Activated CD4-positive, alpha-beta memory T cell treated with anti-CD3 and anti-CD28 coated beads, Interleukin-2, amount 10 ng/mL, durations not matched to agents 7 days and 5 days (primary cell): Measurements from ENCODE around the gene UBAP1. TPM values are rescaled to one million over a fixed set of nuclear protein-coding genes. Genes with fewer than 3 reads are reported as not detected.
"Not testable (repeated sequence)": the region's sequence is repeated elsewhere in the genome, so short reads cannot be mapped to it uniquely, and the experiment has no call there.

Experiments
- CTCF ChIA-PET: fragments of 350-600 bp; sonication (Branson Sonifier 250); formaldehyde crosslinking; loops from one replicate; lab custom pipeline; 2021; ENCODE audit warnings: antibody characterized with exemption, inconsistent platforms; lab: Charles Lee
- POLR2A ChIA-PET: fragments of 350-600 bp; sonication (Branson Sonifier 250); formaldehyde crosslinking; loops from one replicate; lab custom pipeline; 2021; ENCODE audit warnings: antibody characterized with exemption; lab: Charles Lee
- DNase-seq: peaks from one replicate; pipeline ENCODE4 v3.0.0-alpha.2; 2020
- H3K27ac Mint-ChIP-seq: one replicate; pipeline ENCODE4 v1.8.0; 2021; ENCODE audit warnings: mild to moderate bottlenecking, mixed read lengths
- H3K27me3 Mint-ChIP-seq: one replicate; pipeline ENCODE4 v1.8.0; 2021; ENCODE audit warnings: mixed read lengths
- H3K36me3 Mint-ChIP-seq: one replicate; pipeline ENCODE4 v1.8.0; 2021; ENCODE audit warnings: low read depth, mixed read lengths
- H3K4me1 Mint-ChIP-seq: one replicate; pipeline ENCODE4 v1.8.0; 2021; ENCODE audit warnings: mixed read lengths
- H3K4me3 Mint-ChIP-seq: one replicate; pipeline ENCODE4 v1.8.0; 2021; ENCODE audit warnings: mild to moderate bottlenecking, mixed read lengths
- H3K9me3 Mint-ChIP-seq: one replicate; pipeline ENCODE4 v1.8.0; 2021; ENCODE audit warnings: mixed read lengths
- total RNA-seq, 2 experiments: library from RNA; stranded (reverse); gene quantifications; one replicate each; pipeline ENCODE4 v1.2.3, GENCODE V29; 2021

UBAP1 gene
- total RNA-seq, 2 experiments from 2014 or later: 35.6 to 39.1 TPM

GRCh38 chr9:34291023-34291422 is 112.2 kb downstream of the UBAP1 start:
- no peaks in the 10 kb centered on the region for H3K9me3 Mint-ChIP-seq
- DNase-seq: no peak
- no peaks in the 10 kb centered on the region for H3K4me1 Mint-ChIP-seq
- no peak overlapping the region for H3K27ac Mint-ChIP-seq
- H3K4me3 Mint-ChIP-seq: no peak overlapping the region
- ChIA-PET POLR2A (no interaction called here), CTCF (no interaction called here)
- no peaks in the 10 kb centered on the region for H3K27me3 Mint-ChIP-seq
- H3K36me3 Mint-ChIP-seq: peaks cover 7% of the 10 kb centered on the region

- H3K27ac Mint-ChIP-seq: no peak overlapping the region
- H3K4me1 Mint-ChIP-seq: no peaks in the 10 kb centered on the region
- no peak overlapping the region for H3K4me3 Mint-ChIP-seq
- POLR2A ChIA-PET: no interaction called here
- no peaks in the 10 kb centered on the region for H3K27me3 Mint-ChIP-seq
- no peaks in the 10 kb centered on the region for H3K9me3 Mint-ChIP-seq
- CTCF ChIA-PET: no interaction called here
- peaks cover 7% of the 10 kb centered on the region for H3K36me3 Mint-ChIP-seq
- DNase-seq: no peak
Observed at GRCh38 chr9:34291423-34291822, 112.6 kb downstream of the UBAP1 start.

GRCh38 chr9:34292552-34292951 is 113.7 kb downstream of the UBAP1 start:
- DNase-seq: no peak
- no peak overlapping the region for H3K4me3 Mint-ChIP-seq
- no peaks in the 10 kb centered on the region for H3K4me1 Mint-ChIP-seq
- H3K27me3 Mint-ChIP-seq: no peaks in the 10 kb centered on the region
- H3K9me3 Mint-ChIP-seq: no peaks in the 10 kb centered on the region
- CTCF ChIA-PET: interaction anchor here (1.0 kb wide), 1 partner anchor 40 kb away, joined by 3 read pairs; no protein-coding TSS in a partner anchor
- H3K36me3 Mint-ChIP-seq: no peaks in the 10 kb centered on the region
- H3K27ac Mint-ChIP-seq: no peak overlapping the region
- POLR2A ChIA-PET: no interaction called here

- H3K36me3 Mint-ChIP-seq, DNase-seq, H3K27ac Mint-ChIP-seq, H3K4me1 Mint-ChIP-seq, H3K9me3 Mint-ChIP-seq, H3K4me3 Mint-ChIP-seq, H3K27me3 Mint-ChIP-seq, POLR2A ChIA-PET: not testable (repeated sequence)
- CTCF ChIA-PET: interaction anchor here (0.7 kb wide), 1 partner anchor 577 kb away, joined by 3 read pairs; no protein-coding TSS in a partner anchor
Observed at GRCh38 chr9:34301064-34301463, 122.2 kb downstream of the UBAP1 start.

Other genes starting within 250 kb of the UBAP1 start
- gene UBAP2, start 130.2 kb upstream of the UBAP1 start, total RNA-seq: 10 to 100 TPM; 42.6 to 43.7 TPM
- 10 to 100 TPM; 44.1 to 46.9 TPM for gene DCAF12, start 52.3 kb upstream of the UBAP1 start, total RNA-seq
- gene KIF24, start 150.2 kb downstream of the UBAP1 start, total RNA-seq: 1 to 10 TPM; 8.4 to 8.6 TPM
- gene NUDT2, start 150.5 kb downstream of the UBAP1 start, total RNA-seq: 10 to 100 TPM; 33.3 to 35.0 TPM
- gene MYORG, start 197.9 kb downstream of the UBAP1 start, total RNA-seq: 1 to 10 TPM; 2.7 to 4.7 TPM